ENCODE results near the gene WDPCP.
"Not testable (repeated sequence)": the region's sequence is repeated elsewhere in the genome, so short reads cannot be mapped to it uniquely, and the experiment has no call there.

Gene WDPCP

DNA sequence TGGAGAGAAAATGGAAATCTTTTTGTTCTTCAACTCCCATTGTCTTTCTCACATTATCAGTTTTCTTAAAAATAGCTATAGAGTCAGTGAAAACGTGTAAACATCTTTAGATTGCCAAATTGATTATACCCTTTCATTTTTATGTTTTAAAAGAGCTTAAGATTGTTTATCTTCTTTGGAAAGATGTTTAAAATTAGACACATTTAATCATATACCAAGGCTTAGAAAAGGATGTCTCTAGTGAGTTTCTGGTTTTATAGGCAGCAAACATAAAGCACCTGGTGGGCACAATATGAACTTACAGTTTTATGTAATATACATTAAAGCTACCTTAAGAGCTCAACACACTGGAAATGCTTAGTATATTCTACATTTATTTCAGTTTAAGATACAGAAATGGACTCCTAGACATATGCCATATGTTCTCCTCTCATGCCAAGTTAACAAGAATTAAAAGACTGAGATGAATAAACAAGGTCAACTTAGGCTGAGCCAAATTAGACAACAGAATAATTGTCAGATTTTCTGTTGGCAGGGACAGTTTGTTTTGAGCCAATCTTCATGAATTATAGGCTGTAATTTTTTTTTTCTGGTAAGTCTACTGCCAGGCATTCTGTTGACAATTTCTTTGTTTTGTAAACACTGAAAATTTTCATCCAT, 425.0 kb downstream of the WDPCP start:
- CTCF ChIA-PET, result interaction anchor here (1.0 to 1.2 kb wide), 2 partner anchors 9 to 27 kb away, joined by 3 to 4 read pairs; no protein-coding TSS in a partner anchor
- no peak for DNase-seq (ENCODE audit: low read depth, low spot score)
- TF ChIP-seq, protein P1, sequence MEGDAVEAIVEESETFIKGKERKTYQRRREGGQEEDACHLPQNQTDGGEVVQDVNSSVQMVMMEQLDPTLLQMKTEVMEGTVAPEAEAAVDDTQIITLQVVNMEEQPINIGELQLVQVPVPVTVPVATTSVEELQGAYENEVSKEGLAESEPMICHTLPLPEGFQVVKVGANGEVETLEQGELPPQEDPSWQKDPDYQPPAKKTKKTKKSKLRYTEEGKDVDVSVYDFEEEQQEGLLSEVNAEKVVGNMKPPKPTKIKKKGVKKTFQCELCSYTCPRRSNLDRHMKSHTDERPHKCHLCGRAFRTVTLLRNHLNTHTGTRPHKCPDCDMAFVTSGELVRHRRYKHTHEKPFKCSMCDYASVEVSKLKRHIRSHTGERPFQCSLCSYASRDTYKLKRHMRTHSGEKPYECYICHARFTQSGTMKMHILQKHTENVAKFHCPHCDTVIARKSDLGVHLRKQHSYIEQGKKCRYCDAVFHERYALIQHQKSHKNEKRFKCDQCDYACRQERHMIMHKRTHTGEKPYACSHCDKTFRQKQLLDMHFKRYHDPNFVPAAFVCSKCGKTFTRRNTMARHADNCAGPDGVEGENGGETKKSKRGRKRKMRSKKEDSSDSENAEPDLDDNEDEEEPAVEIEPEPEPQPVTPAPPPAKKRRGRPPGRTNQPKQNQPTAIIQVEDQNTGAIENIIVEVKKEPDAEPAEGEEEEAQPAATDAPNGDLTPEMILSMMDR (IDR thresholded peaks at IDR 0.05; ENCODE audit: insufficient read depth, low read length, missing control alignments), result no peak
- no peak overlapping the region for H3K4me3 ChIP-seq (ENCODE audit: low read depth, low read length)
- POLR2A ChIA-PET, result no interaction called here

DNA sequence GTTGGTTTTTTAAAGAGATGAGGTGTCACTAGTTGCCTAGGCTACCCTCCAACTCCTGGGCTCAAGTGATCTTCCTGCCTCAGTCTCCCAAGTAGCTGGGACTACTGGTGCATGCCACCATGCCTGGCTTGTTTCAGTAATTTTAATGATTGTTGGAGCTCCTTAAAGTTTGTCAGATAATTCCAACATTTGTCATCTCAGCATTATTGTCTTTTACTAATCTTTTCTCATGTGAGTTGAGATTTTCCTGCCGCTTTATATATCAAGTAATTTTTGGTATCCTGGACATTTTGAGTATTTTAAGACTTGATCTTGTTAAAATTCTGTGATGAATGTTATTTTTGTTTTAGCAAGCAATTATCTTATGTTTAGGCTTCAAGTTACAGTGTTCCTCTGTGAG, 429.0 kb downstream of the WDPCP start:
- no peak for DNase-seq (ENCODE audit: low read depth, low spot score)
- TF ChIP-seq, protein P1 (IDR thresholded peaks at IDR 0.05; ENCODE audit: insufficient read depth, low read length, missing control alignments), result no peak
- H3K4me3 ChIP-seq (ENCODE audit: low read depth, low read length), result no peak overlapping the region
- ChIA-PET CTCF (no interaction called here), POLR2A (no interaction called here)

DNA sequence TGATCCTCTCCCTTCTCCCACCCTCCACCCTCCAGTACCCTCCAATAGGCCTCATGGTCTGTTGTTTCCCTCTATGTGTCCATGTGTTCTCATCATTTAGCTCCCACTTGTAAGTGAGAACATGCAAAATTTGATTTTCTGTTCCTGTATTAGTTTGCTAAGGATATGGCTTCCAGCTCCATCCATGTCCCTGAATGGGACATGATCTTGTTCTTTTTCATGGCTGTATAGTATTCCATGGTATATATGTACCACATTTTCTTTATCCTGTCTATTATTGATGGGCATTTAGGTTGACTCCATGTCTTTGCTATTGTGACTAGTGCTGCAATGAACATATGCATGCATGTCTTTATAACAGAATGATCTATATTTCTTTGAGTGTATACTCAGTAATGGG, 451.6 kb downstream of the WDPCP start:
- POLR2A ChIA-PET; DNase-seq (ENCODE audit: low read depth, low spot score); CTCF ChIA-PET; H3K4me3 ChIP-seq (ENCODE audit: low read depth, low read length): not testable (repeated sequence)

DNA sequence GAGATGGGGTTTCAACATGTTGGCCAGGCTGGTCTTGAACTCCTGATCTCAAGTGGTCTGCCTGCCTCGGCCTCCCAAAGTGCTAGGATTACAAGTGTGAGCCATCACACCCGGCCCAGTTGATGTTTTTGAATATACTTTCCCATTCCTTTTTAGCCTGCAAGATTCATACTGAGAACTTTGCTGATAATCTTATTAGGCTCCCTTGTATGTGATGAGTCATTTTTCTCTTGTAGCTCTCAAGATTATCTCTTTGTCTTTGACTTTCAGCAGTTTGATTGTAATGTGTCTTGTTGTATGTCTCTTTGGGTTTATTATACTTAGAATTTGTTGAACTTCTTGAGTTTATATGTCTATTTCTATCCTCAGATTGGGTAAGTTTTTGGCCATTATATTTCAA, 456.3 kb downstream of the WDPCP start:
- TF ChIP-seq, protein P1 (IDR thresholded peaks at IDR 0.05; ENCODE audit: insufficient read depth, low read length, missing control alignments), result no peak
- no peak for DNase-seq (ENCODE audit: low read depth, low spot score)
- ChIA-PET POLR2A (no interaction called here), CTCF (no interaction called here)
- no peak overlapping the region for H3K4me3 ChIP-seq (ENCODE audit: low read depth, low read length)

DNA sequence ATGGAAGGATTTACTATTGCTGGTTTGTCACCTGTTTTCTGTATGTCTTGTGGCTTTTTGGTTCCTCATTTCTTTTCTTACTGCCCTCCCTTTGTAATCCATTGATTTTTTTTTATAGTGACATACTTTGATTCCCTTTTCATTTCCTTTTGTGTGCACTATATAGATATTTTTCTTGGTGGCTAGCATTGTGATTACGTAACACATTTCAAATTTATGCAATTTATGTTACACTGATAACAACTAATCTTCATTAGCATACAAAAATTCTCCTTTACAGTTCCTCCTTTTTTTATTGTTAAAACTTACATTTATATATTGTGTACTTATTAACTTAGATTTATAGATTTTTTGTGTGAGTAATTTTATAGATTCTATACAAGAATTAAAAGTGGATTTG, 457.1 kb downstream of the WDPCP start:
- ChIA-PET POLR2A (no interaction called here), CTCF (no interaction called here)
- TF ChIP-seq, protein P1 (IDR thresholded peaks at IDR 0.05; ENCODE audit: insufficient read depth, low read length, missing control alignments), result no peak
- DNase-seq (ENCODE audit: low read depth, low spot score), result no peak
- H3K4me3 ChIP-seq (ENCODE audit: low read depth, low read length), result no peak overlapping the region

DNA sequence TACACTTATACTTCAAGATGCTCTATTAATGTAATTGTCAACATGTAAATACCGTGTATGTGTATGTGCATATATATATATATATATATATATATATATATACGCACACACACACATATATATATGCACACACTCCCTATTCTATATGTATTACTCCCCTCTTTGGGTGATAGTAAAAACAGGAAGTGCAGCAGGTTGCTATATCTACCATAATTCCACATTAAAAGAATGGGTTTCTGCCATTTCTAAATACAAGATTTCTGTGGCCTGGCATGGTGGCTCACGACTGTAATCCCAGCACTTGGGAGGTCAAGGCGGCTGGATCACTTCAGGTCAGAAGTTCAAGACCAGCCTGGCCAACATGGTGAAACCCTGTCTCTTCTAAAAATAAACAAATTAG, 460.7 kb downstream of the WDPCP start:
- H3K4me3 ChIP-seq (ENCODE audit: low read depth, low read length), result no peak overlapping the region
- TF ChIP-seq, protein P1 (IDR thresholded peaks at IDR 0.05; ENCODE audit: insufficient read depth, low read length, missing control alignments), result no peak
- ChIA-PET POLR2A (no interaction called here), CTCF (no interaction called here)
- no peak for DNase-seq (ENCODE audit: low read depth, low spot score)

DNA sequence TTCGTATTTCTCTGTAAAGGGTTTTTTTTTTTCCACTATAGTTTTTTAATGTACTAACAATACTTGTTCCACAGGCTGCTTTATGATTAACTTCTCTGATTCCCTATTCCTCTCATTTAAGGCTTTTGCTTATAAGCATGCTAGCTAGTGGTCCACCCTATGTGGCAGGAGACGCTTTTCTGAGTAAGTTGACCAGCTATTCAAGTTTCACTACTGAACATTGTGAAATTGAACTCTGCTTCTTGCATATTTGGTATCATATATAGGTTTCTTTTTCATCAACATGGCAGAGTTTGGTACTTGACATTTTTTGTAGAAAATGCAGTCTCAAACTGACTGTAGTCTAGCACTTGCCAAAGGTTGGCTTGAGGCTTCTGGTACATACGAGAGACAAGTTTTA, 463.4 kb downstream of the WDPCP start:
- ChIA-PET POLR2A (no interaction called here), CTCF (interaction anchor here (0.6 kb wide), 1 partner anchor 48 kb away, joined by 3 read pairs; no protein-coding TSS in a partner anchor)
- TF ChIP-seq, protein P1 (IDR thresholded peaks at IDR 0.05; ENCODE audit: insufficient read depth, low read length, missing control alignments), result no peak
- no peak overlapping the region for H3K4me3 ChIP-seq (ENCODE audit: low read depth, low read length)
- DNase-seq (ENCODE audit: low read depth, low spot score), result no peak
